ENCODE data around the gene BEND5. TPM values are rescaled to one million over a fixed set of nuclear protein-coding genes. Genes with fewer than 3 reads are reported as not detected.

Gene BEND5
- total RNA-seq, 1 donor from 2014 or later = 13.1 TPM

DNA sequence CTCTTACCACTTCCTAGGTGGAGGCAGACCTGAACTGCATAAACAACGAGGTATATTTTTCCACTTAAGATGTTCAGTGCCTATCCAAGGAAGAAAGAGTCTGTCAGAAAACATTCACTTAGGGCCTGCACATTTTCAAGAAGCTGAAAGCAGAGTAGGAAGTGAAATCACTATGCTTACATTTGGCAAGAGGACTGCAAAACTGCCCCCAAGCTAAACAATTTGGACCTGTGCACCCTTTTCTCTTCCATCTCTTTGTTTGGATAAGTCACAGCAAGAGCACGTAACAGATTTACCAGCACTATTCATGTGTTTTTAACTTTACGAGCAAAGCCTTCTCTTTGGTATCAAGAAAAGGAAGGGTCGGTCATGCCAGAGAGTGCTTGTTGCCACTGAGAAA lies 13.2 kb upstream of the BEND5 start:
- H3K9me3 Mint-ChIP-seq = no peaks in the 10 kb centered on the region
- no peaks in the 10 kb centered on the region for H3K36me3 Mint-ChIP-seq (ENCODE audit: low read depth)
- peaks cover 48% of the 10 kb centered on the region for H3K4me1 Mint-ChIP-seq (ENCODE audit: low read depth)
- H3K27ac Mint-ChIP-seq = peak overlapping the region; percentile 69
- H3K27me3 Mint-ChIP-seq (ENCODE audit: low read depth) = no peaks in the 10 kb centered on the region
- no peak overlapping the region for H3K4me3 Mint-ChIP-seq (ENCODE audit: low read depth)
- no peak for DNase-seq (ENCODE audit: low spot score)
- intact Hi-C loops (cut with micrococcal nuclease) = loop anchor here (1.0 to 2.0 kb wide), 2 partner anchors 9 to 13 kb away; partner anchors contain the start of gene BEND5

DNA sequence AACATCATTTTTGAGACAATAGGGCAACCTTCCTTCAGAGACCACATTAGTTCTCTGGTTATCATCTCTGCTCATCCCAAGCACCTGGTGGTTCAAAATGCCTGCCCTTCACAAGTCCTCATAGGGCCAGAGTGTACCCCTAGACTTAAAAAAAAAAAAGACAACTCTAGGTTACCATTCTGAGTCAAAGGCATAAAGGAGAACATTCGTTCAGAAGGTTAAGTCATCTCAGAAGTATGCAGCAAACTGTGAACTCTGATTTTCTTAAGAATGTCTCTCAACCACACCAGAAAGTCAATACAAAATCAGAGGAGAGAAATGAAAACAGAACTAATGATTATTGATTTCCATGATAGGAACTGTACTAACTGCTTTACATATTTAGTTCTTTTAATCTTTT lies 9.2 kb upstream of the BEND5 start:
- H3K36me3 Mint-ChIP-seq (ENCODE audit: low read depth) = no peaks in the 10 kb centered on the region
- peaks cover 36% of the 10 kb centered on the region for H3K4me1 Mint-ChIP-seq (ENCODE audit: low read depth)
- peaks cover 4% of the 10 kb centered on the region for H3K27me3 Mint-ChIP-seq (ENCODE audit: low read depth)
- H3K4me3 Mint-ChIP-seq (ENCODE audit: low read depth) = no peak overlapping the region
- H3K27ac Mint-ChIP-seq = peak overlapping the region; percentile 4
- no peaks in the 10 kb centered on the region for H3K9me3 Mint-ChIP-seq
- no peak for DNase-seq (ENCODE audit: low spot score)
- intact Hi-C loops (cut with micrococcal nuclease) = no loop called here

DNA sequence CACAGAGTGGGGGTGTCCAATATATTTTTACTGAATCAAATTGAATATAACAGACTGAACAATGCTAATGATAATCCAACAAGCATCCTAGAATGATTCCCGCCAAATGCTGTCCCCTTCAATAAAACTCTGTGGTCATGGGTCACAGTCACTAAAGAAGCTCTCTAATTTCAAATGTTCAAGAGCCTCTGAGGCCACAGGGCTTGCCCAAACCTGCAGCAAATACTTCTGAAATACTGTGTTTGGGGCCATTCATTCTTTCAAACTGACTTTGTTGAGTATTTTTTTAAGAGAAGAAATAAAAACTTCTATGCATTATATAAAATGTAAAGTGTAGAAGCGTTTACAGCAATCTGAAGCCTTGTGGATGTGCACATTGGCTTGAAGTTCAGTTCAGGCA lies 7.6 kb upstream of the BEND5 start:
- no peak overlapping the region for H3K27ac Mint-ChIP-seq
- intact Hi-C loops (cut with micrococcal nuclease) = no loop called here
- H3K4me1 Mint-ChIP-seq (ENCODE audit: low read depth) = peaks cover 23% of the 10 kb centered on the region
- H3K9me3 Mint-ChIP-seq = no peaks in the 10 kb centered on the region
- no peak overlapping the region for H3K4me3 Mint-ChIP-seq (ENCODE audit: low read depth)
- no peak for DNase-seq (ENCODE audit: low spot score)
- peaks cover 10% of the 10 kb centered on the region for H3K27me3 Mint-ChIP-seq (ENCODE audit: low read depth)
- H3K36me3 Mint-ChIP-seq (ENCODE audit: low read depth) = no peaks in the 10 kb centered on the region

DNA sequence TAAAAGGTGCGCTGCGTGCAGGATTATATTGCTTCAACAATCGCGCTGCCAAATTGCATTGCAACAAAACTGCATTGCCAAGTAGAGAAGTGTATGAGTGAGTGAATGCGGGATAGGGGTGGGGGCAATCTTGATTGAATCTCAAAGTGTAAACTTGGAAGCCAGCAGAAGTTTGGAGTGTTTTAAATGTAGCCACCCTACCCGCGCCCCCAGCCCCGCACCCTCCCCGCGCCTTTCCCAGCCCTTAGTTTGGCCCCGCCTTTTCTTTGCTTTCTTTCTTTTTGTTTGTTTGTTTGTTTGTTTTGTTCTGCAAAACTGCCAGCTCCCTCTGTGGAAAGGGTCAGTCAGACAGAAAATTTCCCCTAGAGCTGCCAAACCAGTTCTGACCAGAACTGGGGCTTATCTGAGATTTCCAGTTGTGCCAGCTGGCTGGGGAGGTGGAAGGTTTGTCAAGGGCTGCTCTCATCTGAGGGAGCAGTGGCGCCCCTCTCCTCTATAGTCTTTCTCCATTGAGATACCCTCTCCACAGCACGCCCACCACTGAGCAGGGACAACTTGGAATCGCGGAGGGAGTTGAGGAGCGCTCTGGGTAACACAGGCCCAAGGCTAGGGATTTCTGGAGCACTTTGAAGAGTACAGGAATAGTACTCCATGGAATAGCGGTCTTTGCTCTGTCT lies 666 bp upstream of the BEND5 start:
- H3K9me3 Mint-ChIP-seq = no peaks in the 10 kb centered on the region
- H3K27me3 Mint-ChIP-seq (ENCODE audit: low read depth) = peaks cover 29% of the 10 kb centered on the region
- H3K27ac Mint-ChIP-seq = peak overlapping the region; percentile 26
- H3K4me3 Mint-ChIP-seq (ENCODE audit: low read depth) = peak overlapping the region; percentile 80
- H3K4me1 Mint-ChIP-seq (ENCODE audit: low read depth) = peaks cover 30% of the 10 kb centered on the region
- no peak for DNase-seq (ENCODE audit: low spot score)
- peaks cover under 1% of the 10 kb centered on the region for H3K36me3 Mint-ChIP-seq (ENCODE audit: low read depth)
- intact Hi-C loops (cut with micrococcal nuclease) = loop anchor here (2.0 kb wide), 2 partner anchors 13 to 17 kb away; no protein-coding TSS in a partner anchor

DNA sequence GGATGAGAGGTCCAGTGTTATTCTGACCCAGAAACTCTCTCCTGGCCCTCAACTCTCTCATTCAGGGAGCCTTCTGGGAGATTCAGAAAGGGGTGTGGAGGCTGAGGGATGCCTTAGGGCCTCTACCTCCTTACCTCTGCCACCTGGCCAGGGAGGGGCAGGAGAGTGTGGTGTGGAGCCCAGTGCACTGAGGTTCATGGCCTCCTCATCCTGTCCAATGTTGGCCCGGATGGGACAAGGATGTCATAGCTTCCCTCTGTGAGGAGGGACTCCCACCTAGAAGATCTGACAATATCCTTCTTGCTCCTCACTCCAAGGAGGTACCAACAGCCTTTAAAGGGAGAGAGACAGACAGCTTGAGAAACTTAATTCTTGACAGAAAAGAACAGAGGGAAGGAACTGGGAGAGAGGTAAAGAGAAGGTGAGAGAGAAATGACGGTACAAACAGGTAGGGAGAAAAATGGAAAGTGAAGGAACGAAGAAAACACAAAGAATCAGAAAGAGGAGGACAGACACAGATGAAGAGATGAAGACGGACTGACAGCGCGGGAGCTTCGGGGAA lies 779 bp downstream of the BEND5 start:
- no peaks in the 10 kb centered on the region for H3K9me3 Mint-ChIP-seq
- intact Hi-C loops (cut with micrococcal nuclease) = loop anchor here (2.0 kb wide), 2 partner anchors 15 kb away; no protein-coding TSS in a partner anchor
- H3K27me3 Mint-ChIP-seq (ENCODE audit: low read depth) = peaks cover 25% of the 10 kb centered on the region
- peaks cover 35% of the 10 kb centered on the region for H3K4me1 Mint-ChIP-seq (ENCODE audit: low read depth)
- no peak for DNase-seq (ENCODE audit: low spot score)
- H3K27ac Mint-ChIP-seq = peak overlapping the region; percentile 78
- peak overlapping the region; percentile 90 for H3K4me3 Mint-ChIP-seq (ENCODE audit: low read depth)
- peaks cover 6% of the 10 kb centered on the region for H3K36me3 Mint-ChIP-seq (ENCODE audit: low read depth)

DNA sequence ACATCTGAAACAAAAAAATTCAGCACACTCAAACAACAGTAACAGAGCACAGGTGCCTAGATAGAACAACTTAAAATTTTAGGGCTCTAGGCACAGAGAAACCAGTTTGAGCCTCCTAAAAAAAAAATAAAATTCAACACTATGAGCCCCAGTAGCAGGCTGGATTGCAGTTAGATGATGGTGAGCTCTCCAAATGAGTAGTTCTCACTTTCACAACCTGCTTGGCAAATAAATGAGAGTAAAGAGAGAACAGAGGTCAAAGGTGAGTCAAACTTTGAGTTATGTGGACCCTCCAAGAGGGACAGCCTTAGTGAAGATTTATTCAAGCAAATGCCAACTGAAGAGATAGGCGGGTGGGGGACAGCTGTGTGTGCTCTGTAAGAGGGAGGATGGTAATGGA lies 3.6 kb downstream of the BEND5 start:
- no peak for DNase-seq (ENCODE audit: low spot score)
- Mint-ChIP-seq H3K27me3 (ENCODE audit: low read depth) (peaks cover 13% of the 10 kb centered on the region), H3K4me1 (ENCODE audit: low read depth) (peaks cover 39% of the 10 kb centered on the region), H3K36me3 (ENCODE audit: low read depth) (peaks cover 8% of the 10 kb centered on the region), H3K4me3 (ENCODE audit: low read depth) (peak overlapping the region; percentile 32), H3K27ac (peak overlapping the region; percentile 56), H3K9me3 (no peaks in the 10 kb centered on the region)
- intact Hi-C loops (cut with micrococcal nuclease) = no loop called here

DNA sequence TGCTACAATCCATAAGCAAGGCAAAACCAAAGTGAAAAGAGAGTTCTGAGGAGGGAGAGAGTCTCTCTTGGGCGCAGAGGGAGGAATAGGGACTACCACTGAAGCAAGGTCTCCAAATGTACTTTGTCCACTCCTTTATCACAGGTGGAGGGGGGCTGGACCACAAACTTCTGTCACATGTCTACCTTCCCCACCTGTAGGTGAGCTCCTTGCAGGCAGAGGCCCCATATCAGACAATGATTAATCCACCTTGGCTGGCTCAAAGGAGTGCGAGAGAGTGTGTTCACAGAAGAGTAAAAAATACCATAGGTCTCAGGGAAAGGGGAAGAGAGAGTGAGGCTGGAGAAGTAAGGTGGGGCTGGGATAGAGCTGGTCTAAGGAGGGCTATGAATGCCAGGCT lies 4.5 kb downstream of the BEND5 start:
- intact Hi-C loops (cut with micrococcal nuclease) = no loop called here
- DNase-seq (ENCODE audit: low spot score) = no peak
- Mint-ChIP-seq H3K4me1 (ENCODE audit: low read depth) (peaks cover 37% of the 10 kb centered on the region), H3K27ac (no peak overlapping the region), H3K36me3 (ENCODE audit: low read depth) (peaks cover 9% of the 10 kb centered on the region), H3K9me3 (no peaks in the 10 kb centered on the region), H3K27me3 (ENCODE audit: low read depth) (peaks cover 6% of the 10 kb centered on the region), H3K4me3 (ENCODE audit: low read depth) (no peak overlapping the region)

DNA sequence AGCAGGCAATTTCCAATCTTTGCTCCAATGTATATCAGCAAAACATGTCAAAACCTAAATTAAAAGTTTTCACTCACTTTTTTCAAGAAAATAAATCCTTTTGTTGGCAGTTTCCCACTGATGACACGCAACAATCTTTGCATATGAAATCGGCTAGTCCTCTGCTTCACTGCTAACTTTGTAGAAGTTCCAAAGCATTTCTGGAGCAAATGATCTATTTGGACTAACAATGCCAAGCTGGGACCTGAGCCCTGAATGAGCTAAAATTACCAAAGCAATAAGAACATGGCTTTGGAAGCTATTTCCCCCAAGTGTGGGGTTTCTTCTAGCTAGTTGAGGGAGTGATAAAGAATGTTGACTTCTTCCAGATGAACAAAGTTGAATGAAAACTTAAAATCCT lies 5.1 kb downstream of the BEND5 start:
- Mint-ChIP-seq H3K9me3 (no peaks in the 10 kb centered on the region), H3K36me3 (ENCODE audit: low read depth) (peaks cover 9% of the 10 kb centered on the region), H3K27me3 (ENCODE audit: low read depth) (peaks cover 4% of the 10 kb centered on the region), H3K4me3 (ENCODE audit: low read depth) (no peak overlapping the region), H3K4me1 (ENCODE audit: low read depth) (peaks cover 34% of the 10 kb centered on the region), H3K27ac (no peak overlapping the region)
- no peak for DNase-seq (ENCODE audit: low spot score)
- intact Hi-C loops (cut with micrococcal nuclease) = no loop called here

DNA sequence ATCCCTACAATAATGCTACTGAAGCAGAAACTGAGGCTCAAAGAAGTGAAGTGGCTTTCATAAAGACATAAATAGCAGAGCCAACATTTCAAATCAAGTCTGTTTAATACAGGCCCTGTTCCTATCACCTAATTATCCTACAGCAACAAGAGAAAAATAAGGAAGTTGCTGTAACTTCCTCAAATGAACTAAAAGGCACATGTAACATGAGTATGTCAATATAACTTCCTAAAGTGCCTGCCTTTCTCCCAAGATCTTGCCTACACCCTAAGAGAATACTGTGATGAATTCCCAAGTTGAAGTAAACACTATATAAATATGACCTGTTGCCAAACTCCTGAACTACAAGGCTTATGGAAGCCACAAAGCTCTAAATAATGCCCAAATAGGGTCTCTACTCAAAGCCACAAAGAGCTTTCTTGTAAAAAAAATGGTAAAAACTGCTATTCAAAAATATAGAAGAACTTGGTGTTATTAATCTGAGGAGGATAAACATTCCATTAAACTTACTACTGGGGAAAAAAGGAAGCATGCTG lies 8.6 kb downstream of the BEND5 start:
- H3K27me3 Mint-ChIP-seq (ENCODE audit: low read depth) = no peaks in the 10 kb centered on the region
- H3K4me1 Mint-ChIP-seq (ENCODE audit: low read depth) = peaks cover 13% of the 10 kb centered on the region
- DNase-seq (ENCODE audit: low spot score) = no peak
- H3K4me3 Mint-ChIP-seq (ENCODE audit: low read depth) = no peak overlapping the region
- peaks cover 19% of the 10 kb centered on the region for H3K36me3 Mint-ChIP-seq (ENCODE audit: low read depth)
- H3K9me3 Mint-ChIP-seq = no peaks in the 10 kb centered on the region
- intact Hi-C loops (cut with micrococcal nuclease) = no loop called here
- no peak overlapping the region for H3K27ac Mint-ChIP-seq

DNA sequence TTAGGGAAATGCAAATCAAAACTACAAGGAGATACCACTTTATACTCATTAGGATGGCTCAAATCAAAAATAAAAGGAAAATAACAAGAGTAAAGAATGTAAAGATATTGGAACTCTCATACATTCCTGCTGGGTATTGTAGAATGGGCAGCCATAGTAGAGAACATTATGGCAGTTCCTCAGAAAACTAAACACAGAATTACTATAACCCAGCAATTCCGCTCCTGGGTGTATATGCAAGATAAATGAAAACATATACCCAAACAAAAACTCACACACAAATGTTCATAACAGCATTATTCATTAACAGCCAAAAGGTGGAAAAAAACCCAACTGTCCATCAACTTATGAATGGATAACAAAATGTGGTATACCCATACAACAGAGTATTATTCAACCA lies 11.4 kb downstream of the BEND5 start:
- peaks cover 13% of the 10 kb centered on the region for H3K36me3 Mint-ChIP-seq (ENCODE audit: low read depth)
- no peak for DNase-seq (ENCODE audit: low spot score)
- H3K4me1 Mint-ChIP-seq (ENCODE audit: low read depth) = peaks cover 8% of the 10 kb centered on the region
- H3K9me3 Mint-ChIP-seq = no peaks in the 10 kb centered on the region
- intact Hi-C loops (cut with micrococcal nuclease) = no loop called here
- no peaks in the 10 kb centered on the region for H3K27me3 Mint-ChIP-seq (ENCODE audit: low read depth)
- no peak overlapping the region for H3K27ac Mint-ChIP-seq
- no peak overlapping the region for H3K4me3 Mint-ChIP-seq (ENCODE audit: low read depth)

DNA sequence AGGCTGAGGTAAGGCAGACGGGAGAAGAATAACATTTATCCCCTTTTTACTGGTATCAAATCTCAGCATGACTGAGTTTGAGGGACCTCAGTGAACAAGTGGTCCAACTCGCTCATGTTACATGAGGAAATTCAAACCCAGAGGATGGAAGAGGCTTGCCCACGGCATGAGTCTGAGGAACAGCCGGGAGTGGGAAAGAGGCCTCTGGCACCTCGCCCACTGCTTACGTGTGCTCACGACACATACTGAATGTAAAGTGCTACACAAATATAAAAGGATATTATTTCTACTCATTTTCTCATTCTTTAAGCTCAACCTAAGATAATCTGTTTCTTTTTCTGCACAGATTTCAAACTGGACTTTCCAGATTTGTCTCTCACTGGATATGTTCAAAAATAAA lies 14.7 kb downstream of the BEND5 start:
- DNase-seq (ENCODE audit: low spot score) = no peak
- Mint-ChIP-seq H3K27ac (no peak overlapping the region), H3K27me3 (ENCODE audit: low read depth) (no peaks in the 10 kb centered on the region), H3K4me1 (ENCODE audit: low read depth) (peaks cover 23% of the 10 kb centered on the region), H3K4me3 (ENCODE audit: low read depth) (no peak overlapping the region), H3K9me3 (no peaks in the 10 kb centered on the region), H3K36me3 (ENCODE audit: low read depth) (peaks cover 28% of the 10 kb centered on the region)
- intact Hi-C loops (cut with micrococcal nuclease) = loop anchor here (2.0 kb wide), 1 partner anchor 15 kb away; the partner anchor contains the start of gene BEND5

DNA sequence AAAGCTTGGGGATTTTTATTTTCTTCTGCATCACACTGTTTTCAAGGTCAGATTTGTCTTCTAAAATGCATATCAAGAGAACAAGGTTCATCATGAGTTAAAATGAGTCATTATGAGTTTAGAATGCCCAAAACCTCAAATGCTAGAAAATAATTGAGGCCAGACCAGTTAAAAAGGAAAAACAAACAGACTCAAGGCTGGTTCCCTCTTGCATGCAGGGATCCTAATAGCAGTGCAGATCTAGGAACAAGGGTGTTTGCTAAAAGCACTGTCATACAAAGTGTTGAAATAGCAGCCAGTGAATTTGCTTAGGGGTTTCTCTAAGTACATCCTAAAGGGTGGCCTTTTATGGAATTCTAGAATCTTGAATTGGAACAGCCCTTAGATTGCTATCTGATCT lies 15.3 kb downstream of the BEND5 start:
- H3K27me3 Mint-ChIP-seq (ENCODE audit: low read depth) = no peaks in the 10 kb centered on the region
- no peak for DNase-seq (ENCODE audit: low spot score)
- no peak overlapping the region for H3K4me3 Mint-ChIP-seq (ENCODE audit: low read depth)
- H3K9me3 Mint-ChIP-seq = no peaks in the 10 kb centered on the region
- H3K36me3 Mint-ChIP-seq (ENCODE audit: low read depth) = peaks cover 32% of the 10 kb centered on the region
- H3K4me1 Mint-ChIP-seq (ENCODE audit: low read depth) = peaks cover 25% of the 10 kb centered on the region
- H3K27ac Mint-ChIP-seq = no peak overlapping the region
- intact Hi-C loops (cut with micrococcal nuclease) = loop anchor here (2.0 kb wide), 1 partner anchor 15 kb away; the partner anchor contains the start of gene BEND5

DNA sequence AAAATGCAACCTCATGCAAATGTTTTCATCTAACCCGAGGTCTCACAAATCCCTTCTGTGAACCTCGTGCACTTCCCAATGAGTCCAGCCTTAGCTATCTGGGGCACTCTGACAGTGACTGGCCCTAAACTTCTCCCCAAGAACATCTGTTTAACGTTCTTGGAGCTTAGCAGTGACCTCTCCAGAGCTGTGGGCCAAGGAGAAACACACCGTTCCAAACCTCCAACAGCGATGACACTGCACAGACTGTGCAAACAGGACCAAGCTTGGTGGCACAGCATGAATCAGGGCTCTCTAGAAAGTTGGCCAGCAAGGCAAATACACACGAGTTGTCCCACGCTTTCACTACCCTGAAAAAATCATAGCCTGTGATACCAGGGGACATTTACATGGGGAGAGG lies 15.8 kb downstream of the BEND5 start:
- Mint-ChIP-seq H3K27me3 (ENCODE audit: low read depth) (no peaks in the 10 kb centered on the region), H3K4me1 (ENCODE audit: low read depth) (peaks cover 25% of the 10 kb centered on the region), H3K4me3 (ENCODE audit: low read depth) (no peak overlapping the region), H3K27ac (no peak overlapping the region), H3K36me3 (ENCODE audit: low read depth) (peaks cover 33% of the 10 kb centered on the region), H3K9me3 (no peaks in the 10 kb centered on the region)
- no peak for DNase-seq (ENCODE audit: low spot score)
- intact Hi-C loops (cut with micrococcal nuclease) = loop anchor here (2.0 kb wide), 1 partner anchor 16 kb away; the partner anchor contains the start of gene BEND5

Data from activated T-helper 2 cell treated with anti-CD3 and anti-CD28 coated beads, Interferon-gamma antibody, Interleukin-2, Interleukin-4, amounts not matched to agents 10 μg/mL and 5 μg/mL and 100 μg/mL, durations not matched to agents 14 hours and 24 hours and 36 hours (primary cell).